SK-N-MC (cell line): Measurements from ENCODE around the gene PLA2G2D.

Source experiments
- EZH2 ChIP-seq: fragments of 200-600 bp; sonication (generic); IDR thresholded peaks from one replicate; pipeline ENCODE4 v1.6.1; 2017; ENCODE audit warnings: antibody characterized with exemption
- FOXP2 ChIP-seq: optimal IDR thresholded peaks from 2 replicates; pipeline ENCODE3; 2011; ENCODE audit warnings: mild to moderate bottlenecking, moderate library complexity; ENCODE audit not compliant: insufficient read depth; ENCODE audit errors: extremely low read length, control extremely low read depth
- POLR2AphosphoS5 ChIP-seq: IDR thresholded peaks from 2 replicates; pipeline ENCODE4 v1.6.1; 2012; ENCODE audit warnings: mild to moderate bottlenecking, low read depth, low read length, borderline replicate concordance

- TF ChIP-seq FOXP2: no peak
- TF ChIP-seq EZH2: no peak
- TF ChIP-seq POLR2AphosphoS5: no peak
These were observed 11.5 kb downstream of the PLA2G2D start for GRCh38 chr1:20107796-20108195.
